ENCODE data around the gene TENM4. TPM values are rescaled to one million over a fixed set of nuclear protein-coding genes. Genes with fewer than 3 reads are reported as not detected.

TENM4 gene
- total RNA-seq, 1 donor from 2014 or later: under 0.01 TPM

- DNase-seq (ENCODE audit: low read depth, low spot score): no peak
These were observed 21.7 kb downstream of the TENM4 start for GRCh38 chr11:79419120-79419519.

- no peak for DNase-seq (ENCODE audit: low read depth, low spot score)
These were observed 22.6 kb downstream of the TENM4 start for GRCh38 chr11:79418241-79418640.

DNA sequence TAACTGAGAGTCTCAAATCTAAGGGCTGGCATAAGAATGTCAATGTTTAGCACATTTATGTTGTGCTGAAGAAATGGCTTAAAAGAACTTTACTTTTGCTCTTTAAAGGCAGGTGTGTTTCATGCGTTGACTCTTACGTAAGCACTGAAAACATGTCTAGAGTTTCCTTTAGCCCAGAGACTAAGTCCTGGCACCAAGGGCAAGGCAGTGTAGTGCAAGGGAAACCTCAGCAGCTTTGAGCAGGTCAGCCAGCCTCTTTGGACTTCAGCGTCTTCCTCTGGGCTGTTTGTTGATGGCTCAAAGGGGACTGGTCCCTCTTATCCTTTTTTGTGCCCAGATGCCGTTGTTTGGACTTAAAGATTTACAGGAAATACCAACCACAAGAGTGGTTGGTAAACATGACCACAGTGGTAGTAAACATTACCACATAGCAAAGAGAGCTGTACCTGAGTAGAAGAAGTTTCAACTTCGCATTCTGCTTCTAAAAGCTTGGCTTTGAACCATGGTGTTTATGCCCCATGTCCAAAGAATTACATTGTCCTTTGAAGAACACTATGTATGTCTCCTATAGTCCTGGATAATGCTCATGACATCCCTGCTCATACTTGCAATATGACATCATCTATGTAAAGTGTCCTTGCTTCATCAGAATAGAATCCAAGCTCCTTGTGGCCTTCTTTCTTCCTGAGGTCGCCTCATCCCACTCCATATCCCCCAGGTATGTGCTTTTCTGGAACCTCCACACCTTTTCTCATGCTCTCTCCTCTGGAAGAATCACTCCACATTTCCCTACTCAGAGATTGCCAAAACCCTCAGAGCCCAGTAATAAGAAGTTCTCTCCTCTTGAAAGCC, 23.5 kb downstream of the TENM4 start:
- no peak for DNase-seq (ENCODE audit: low read depth, low spot score)

DNA sequence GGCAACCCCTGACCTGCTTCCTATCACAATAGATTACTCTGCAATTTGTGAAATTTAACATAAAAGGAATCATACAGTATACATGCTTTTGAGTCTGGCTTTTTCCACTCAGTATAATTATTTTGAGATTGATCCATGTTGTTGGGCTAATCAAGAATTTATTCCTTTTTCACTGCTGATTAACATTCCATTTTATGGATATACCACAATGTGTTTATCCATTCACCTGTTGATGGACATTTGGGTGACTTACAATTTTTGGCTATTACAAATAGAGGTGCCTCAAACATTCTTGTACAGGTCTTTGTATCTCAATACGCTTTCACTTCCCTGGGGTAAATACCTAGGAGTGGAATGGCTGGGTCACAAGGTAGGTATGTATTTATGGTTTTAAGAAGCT, 24.9 kb downstream of the TENM4 start:
- no peak for DNase-seq (ENCODE audit: low read depth, low spot score)

DNA sequence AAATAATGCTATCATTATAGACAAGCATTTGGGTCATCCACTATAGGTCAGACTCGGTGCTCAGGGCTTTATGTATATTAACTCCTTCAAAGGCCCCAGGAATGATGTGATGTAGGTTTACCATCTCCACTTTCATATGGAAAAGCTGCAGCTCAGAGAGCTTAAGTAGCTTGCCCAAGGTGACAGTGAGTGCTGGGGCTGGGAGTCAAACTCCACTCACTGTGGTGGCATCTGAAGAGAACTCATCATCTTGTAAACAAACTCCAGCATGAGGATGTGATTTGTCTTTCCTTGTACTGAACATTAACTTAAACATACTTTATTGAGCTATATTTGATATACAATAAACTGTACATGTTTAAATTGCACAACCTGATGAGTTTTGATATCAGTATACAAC, 25.4 kb downstream of the TENM4 start:
- DNase-seq (ENCODE audit: low read depth, low spot score): no peak

GRCh38 chr11:79414644-79415317, 26.0 kb downstream of the TENM4 start:
- DNase-seq (ENCODE audit: low read depth, low spot score): no peak

- DNase-seq (ENCODE audit: low read depth, low spot score): no peak
These were observed 26.8 kb downstream of the TENM4 start for GRCh38 chr11:79414041-79414440.

- no peak for DNase-seq (ENCODE audit: low read depth, low spot score)
These were observed 27.6 kb downstream of the TENM4 start for GRCh38 chr11:79413268-79413667.

- no peak for DNase-seq (ENCODE audit: low read depth, low spot score)
These were observed 28.1 kb downstream of the TENM4 start for GRCh38 chr11:79412761-79413160.

- no peak for DNase-seq (ENCODE audit: low read depth, low spot score)
These were observed 31.5 kb downstream of the TENM4 start for GRCh38 chr11:79409330-79409729.

- no peak for DNase-seq (ENCODE audit: low read depth, low spot score)
These were observed 34.5 kb downstream of the TENM4 start for GRCh38 chr11:79406376-79406775.

GRCh38 chr11:79404806-79405205, 36.0 kb downstream of the TENM4 start:
- no peak for DNase-seq (ENCODE audit: low read depth, low spot score)

DNA sequence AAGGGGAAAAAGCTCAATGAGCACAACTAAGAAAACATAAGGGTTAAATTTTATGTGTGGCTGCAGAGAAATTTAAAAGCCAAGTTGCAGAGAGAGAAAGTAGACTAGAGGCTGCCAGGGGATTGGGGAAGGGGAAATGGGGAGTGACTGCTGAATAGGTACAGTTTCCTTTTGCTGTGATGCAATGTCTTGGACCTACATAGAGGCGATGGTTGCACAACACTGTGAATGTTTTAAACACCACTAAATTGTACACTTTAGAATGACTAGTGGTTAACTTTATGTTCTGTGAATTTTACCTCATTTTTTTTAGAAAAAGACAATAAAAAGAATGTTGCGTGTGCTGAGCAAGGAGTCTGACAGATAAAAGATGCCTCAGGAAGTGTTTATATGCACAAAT, 36.5 kb downstream of the TENM4 start:
- no peak for DNase-seq (ENCODE audit: low read depth, low spot score)

- DNase-seq (ENCODE audit: low read depth, low spot score): no peak
These were observed 37.0 kb downstream of the TENM4 start for GRCh38 chr11:79403839-79404238.

- DNase-seq (ENCODE audit: low read depth, low spot score): no peak
These were observed 37.9 kb downstream of the TENM4 start for GRCh38 chr11:79402912-79403311.

DNA sequence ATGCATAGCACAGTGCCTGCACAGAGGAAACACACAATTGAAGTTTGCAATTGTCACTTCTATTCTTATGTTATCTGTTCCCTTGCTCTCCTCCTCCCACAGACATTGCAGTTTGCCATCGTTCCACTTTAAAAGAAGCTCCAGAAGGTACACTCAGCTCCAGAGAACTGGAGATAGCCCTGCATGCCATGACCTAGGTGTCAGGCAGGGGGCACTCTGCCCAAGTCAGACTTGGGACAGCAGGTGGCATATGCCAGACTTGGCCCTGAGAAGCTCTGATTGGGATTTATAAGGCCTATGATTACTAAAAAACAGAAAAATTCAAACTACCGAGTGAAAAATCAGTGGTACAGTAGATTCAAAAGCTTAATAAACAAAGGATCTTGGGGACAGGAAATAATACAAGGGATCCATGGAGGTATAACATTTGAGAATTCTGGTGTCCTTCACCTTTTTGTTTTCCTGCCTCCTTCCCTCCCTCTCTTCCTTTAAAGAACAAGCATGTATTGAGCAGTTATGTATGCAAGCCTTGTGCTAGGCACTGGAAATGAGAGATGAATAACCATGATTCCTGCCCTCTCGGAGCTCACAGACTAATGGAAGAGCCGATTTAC, 40.0 kb downstream of the TENM4 start:
- no peak for DNase-seq (ENCODE audit: low read depth, low spot score)

- no peak for DNase-seq (ENCODE audit: low read depth, low spot score)
These were observed 40.6 kb downstream of the TENM4 start for GRCh38 chr11:79400206-79400605.

DNA sequence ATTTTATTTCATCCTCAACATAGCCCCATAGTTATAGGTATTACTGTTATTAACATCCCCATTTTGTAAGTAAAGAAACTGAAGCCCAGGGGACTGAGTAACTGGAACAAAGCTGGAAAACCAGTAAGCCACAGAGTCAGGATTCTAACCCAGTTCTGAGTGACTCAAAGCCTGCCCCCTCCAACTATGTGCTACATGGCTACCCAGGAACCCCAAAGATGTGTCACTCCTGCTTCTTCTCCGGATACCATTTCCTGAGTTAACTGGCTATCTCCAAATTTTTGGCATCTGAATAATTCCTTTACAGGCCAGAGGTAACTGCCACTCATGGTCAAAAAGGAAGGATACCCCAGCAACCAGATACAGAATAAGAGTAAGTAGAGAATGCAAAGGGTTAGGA, 43.6 kb downstream of the TENM4 start:
- no peak for DNase-seq (ENCODE audit: low read depth, low spot score)

DNA sequence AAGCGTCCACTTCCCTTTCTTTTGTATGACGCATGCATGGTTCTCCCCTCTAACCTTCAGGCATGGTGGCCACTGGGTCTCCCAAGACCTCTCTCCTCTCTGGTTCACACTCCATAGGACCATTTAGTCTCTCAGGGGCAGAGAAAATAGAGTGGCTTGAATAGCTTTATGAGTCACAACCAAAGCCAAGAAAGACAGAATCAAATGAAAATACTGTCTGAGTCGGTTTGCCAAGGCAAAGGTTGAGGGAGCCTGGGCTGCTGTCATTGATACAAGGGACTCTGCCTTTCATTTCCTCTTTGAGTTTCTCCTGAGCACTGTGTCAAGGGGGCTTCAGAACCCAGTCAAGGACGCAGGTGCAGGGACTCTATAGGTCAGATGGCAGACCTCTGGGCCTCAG, 44.2 kb downstream of the TENM4 start:
- no peak for DNase-seq (ENCODE audit: low read depth, low spot score)

- DNase-seq (ENCODE audit: low read depth, low spot score): no peak
These were observed 44.8 kb downstream of the TENM4 start for GRCh38 chr11:79396001-79396400.

DNA sequence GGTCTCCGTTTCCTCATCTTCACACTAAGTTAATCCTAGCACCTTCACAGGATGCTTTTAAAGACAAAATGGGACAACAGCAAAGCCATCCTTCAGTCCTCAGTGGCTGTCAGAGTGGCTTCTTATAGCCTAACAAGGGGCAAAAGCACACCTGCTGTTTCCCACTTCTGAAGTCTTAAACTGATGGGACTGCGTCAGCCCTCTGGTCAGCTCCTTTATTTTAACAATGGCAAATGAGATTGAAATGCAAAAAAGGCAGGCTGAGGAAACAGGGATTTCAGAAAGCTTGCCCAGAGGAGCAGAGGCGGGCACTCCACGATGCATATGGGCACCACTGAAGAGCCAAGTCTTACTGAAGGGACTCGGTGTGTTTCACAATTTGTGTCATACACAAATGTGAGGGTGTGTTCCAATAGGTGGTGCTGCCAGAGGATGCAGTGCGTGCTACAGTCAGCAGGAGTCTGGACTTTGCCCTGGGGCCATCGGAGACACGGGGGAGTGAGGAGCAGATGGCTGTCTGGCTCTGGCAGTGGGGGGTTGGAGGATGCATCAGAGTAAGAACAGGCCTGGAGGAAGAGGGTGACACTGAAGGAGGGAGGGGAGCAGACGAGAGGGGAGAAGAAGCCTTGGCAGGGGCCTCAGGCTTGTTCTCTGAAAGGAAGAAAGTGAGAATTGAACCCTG, 47.3 kb downstream of the TENM4 start:
- no peak for DNase-seq (ENCODE audit: low read depth, low spot score)

- DNase-seq (ENCODE audit: low read depth, low spot score): no peak
These were observed 48.7 kb downstream of the TENM4 start for GRCh38 chr11:79392161-79392560.
